GM13976 (cell line): ENCODE data around the gene DOCK11.
"Not testable (repeated sequence)": the region's sequence is repeated elsewhere in the genome, so short reads cannot be mapped to it uniquely, and the experiment has no call there.

Experiments used
- DNase-seq: peaks from one replicate; pipeline ENCODE4 v3.0.0; 2012; ENCODE audit warnings: low spot score
- in situ Hi-C: fragments of 300-500 bp; cut with MboI; formaldehyde crosslinking; loops from one replicate; pipeline ENCODE4 v1.12.0; 2022; ENCODE audit warnings: low sequenced_read_pairs, mixed read lengths, inconsistent platforms; ENCODE audit not compliant: unreplicated experiment
- TF ChIP-seq, protein P1 (sequence below): IDR thresholded peaks from 2 replicates; pipeline ENCODE4 v1.5.1; 2012; ENCODE audit warnings: borderline replicate concordance, mild to moderate bottlenecking; ENCODE audit not compliant: insufficient read depth; ENCODE audit errors: extremely low read depth, missing control alignments, control extremely low read depth

The DOCK11 gene

DNA sequence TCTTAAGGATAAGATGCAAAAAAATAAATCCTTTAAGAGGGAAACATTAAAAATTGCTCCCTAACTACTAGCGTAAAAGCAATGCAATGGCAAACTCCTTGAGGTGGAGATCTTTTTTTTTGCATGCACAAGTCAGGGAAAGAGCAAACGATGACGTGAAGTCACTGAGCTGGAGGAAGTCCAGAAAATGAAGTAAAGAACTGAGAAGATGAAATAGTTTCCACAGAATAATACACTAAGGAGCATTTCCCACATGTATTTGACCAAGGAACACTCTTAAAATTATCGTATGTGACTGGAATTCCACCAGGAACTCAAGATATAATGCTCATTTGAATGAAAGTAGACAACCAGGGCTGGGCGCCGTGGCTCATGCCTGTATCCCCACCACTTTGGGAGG is 21.0 kb upstream of the DOCK11 start:
- DNase-seq, result no peak
- in situ Hi-C loops, result loop anchor here (10.0 kb wide), 1 partner anchor 340 kb away; no protein-coding TSS in a partner anchor
- TF ChIP-seq, protein P1, sequence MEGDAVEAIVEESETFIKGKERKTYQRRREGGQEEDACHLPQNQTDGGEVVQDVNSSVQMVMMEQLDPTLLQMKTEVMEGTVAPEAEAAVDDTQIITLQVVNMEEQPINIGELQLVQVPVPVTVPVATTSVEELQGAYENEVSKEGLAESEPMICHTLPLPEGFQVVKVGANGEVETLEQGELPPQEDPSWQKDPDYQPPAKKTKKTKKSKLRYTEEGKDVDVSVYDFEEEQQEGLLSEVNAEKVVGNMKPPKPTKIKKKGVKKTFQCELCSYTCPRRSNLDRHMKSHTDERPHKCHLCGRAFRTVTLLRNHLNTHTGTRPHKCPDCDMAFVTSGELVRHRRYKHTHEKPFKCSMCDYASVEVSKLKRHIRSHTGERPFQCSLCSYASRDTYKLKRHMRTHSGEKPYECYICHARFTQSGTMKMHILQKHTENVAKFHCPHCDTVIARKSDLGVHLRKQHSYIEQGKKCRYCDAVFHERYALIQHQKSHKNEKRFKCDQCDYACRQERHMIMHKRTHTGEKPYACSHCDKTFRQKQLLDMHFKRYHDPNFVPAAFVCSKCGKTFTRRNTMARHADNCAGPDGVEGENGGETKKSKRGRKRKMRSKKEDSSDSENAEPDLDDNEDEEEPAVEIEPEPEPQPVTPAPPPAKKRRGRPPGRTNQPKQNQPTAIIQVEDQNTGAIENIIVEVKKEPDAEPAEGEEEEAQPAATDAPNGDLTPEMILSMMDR, result no peak

DNA sequence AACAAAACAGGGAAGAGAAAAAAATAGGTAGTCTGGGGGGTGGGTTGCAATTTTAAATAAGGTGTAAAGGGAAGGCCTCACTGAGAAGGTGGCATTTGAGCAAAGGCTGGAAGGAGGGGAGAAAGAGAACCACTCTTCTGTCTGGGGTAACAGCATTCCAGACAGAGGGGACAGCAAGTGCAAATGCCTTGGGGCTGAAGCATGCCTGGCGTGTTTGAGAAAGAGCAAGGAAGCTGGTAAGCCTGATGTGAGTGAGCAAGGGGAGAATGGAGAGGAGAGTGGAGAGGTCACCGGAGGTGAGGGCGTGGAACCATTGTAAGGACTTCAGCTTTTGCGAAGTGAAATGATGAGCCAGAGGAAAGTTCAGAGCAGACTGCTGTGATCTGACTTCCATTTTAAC is 19.7 kb upstream of the DOCK11 start:
- TF ChIP-seq, protein P1, result no peak
- in situ Hi-C loops, result loop anchor here (10.0 kb wide), 1 partner anchor 339 kb away; no protein-coding TSS in a partner anchor
- no peak for DNase-seq

DNA sequence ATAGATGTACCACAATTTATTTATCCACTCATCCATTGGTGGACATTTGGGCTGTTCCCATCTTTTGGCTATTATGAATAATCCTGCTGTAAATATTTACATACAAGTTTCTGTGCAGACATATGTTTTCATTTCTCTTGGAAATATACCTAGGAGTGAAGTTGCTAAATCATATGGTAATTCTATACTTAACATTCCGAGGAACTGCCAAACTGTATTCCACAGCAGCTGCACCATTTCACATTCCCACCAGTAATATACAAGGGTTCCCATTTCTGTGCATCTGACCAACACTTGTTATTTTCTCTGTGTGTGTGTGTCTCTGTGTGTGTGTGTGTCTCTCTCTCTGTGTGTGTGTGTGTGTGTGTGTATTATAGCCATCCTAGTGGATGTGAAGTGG is 15.4 kb upstream of the DOCK11 start:
- TF ChIP-seq, protein P1, result no peak
- no peak for DNase-seq
- in situ Hi-C loops, result no loop called here

DNA sequence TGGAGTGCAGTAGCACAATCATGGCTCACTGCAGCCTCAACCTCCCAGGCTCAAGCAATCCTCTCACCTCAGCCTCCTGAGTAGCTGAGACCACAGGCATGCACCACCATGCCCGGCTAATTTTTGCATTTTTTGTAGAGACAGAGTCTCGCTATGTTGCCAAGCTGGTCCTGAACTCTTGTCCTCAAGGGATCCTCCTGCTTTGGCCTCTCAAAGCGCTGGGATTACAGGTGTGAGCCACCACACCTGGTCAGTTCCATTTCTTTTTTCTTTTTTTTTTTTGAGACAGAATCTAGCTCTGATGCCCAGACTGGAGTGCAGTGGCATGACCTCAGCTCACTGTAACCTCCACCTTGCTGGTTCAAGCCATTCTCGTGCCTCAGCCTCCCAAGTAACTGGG is 13.2 kb upstream of the DOCK11 start:
- in situ Hi-C loops, DNase-seq: not testable (repeated sequence)

DNA sequence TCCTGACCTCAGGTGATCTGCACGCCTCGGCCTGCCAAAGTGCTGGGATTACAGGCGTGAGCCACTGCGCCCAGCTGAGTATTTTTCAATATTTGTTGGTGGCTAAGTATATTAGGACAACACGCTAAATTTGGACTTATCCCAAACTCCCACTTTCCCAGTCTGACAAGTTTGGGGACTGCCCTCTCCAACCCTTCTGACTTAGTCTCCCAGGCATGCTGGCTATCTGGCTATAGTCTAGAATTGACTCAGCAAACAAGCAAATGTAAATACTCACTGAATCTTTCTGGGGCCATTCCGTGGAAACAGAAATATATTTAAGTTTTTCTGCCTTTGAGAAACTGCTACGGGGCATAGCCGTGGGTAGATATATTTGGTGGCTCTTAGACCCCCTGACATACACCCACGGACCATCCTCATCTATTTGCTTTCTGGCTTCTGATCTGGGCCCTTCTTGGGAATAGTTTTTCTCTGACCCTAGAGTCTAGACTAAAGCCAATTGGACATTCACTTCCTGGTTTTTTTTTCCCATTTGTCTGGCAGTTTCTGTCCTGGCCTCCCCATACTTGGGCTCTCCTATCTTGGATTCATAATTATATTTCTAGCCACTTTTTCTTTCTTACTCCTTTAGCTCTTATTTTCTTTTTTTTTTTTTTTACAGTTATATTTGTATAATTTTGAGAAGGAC is 11.3 kb upstream of the DOCK11 start:
- no peak for DNase-seq
- in situ Hi-C loops, result no loop called here
- TF ChIP-seq, protein P1, result no peak

DNA sequence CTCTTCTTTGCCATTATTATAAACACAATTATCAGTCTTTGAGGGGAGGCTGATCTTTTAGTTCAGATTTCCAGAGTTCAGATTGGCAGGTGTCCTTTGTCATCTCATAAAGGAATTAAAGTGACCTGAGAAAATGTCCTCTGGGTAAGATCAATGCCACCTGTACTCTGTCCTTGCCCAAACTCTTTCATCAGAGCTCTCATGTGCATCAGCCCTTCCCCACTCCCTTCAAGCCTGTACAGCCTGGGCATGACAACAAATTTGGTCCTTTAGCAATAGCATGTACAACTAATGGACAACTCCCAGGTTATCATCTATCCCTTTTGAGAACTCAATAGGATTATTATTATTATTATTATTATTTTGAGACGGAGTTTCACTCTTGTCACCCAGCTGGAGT is 8.9 kb upstream of the DOCK11 start:
- in situ Hi-C loops, DNase-seq: not testable (repeated sequence)

DNA sequence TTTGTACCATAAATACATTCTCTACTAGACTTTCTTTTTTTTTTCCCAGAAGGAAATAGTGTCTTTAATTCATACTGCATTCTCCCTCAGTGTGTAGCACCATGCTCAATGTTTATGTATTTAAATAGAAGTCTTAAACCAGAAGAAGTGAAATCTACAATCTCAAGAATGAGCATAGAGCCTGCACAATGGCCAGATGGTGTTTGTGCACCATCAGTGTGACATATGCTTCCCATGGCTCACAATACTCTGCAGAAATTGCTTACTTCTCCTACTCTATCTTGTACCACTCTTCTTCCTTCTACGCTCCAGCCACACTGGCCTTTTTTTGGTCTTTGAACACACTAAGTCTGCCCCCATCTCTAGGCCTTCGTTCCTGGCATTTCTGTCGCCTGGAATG is 2.6 kb upstream of the DOCK11 start:
- TF ChIP-seq, protein P1, result no peak
- no peak for DNase-seq
- in situ Hi-C loops, result no loop called here
